Heart right ventricle (tissue), 16 donors: Measurements from ENCODE around the gene TMEM200C. TPM values are rescaled to one million over a fixed set of nuclear protein-coding genes. Genes with fewer than 3 reads are reported as not detected.

Source experiments
- ATAC-seq, 8 donors: fragments of 200-7000 bp; cut with Tn5 transposase; one replicate each; pipeline ENCODE4 v1.9.1; 2020; ENCODE audit warnings: mild to moderate bottlenecking in 8 of 8, moderate library complexity in 8 of 8, moderate number of reproducible peaks in 1 of 8
- DNase-seq, 2 donors: peaks; one replicate each; pipeline ENCODE4 v3.0.0-alpha.2; 2020
- H3K27ac ChIP-seq, 10 donors: fragments of 200-600 bp; sonication (generic) in 2 of 10; one replicate each; pipeline versions ENCODE4 v1.5.0 to v1.8.0; 2020 to 2022; ENCODE audit warnings: mild to moderate bottlenecking in 3 of 10
- H3K27me3 ChIP-seq, 7 donors: fragments of 200-600 bp; one replicate each; pipeline ENCODE4 v1.8.0; 2021 to 2022; ENCODE audit warnings: mild to moderate bottlenecking in 2 of 7
- H3K36me3 ChIP-seq, 9 donors: fragments of 200-600 bp; sonication (generic) in 1 of 9; one replicate each; pipeline versions ENCODE4 v1.5.0 to v1.8.0; 2020 to 2022; ENCODE audit warnings: mild to moderate bottlenecking in 2 of 9
- H3K4me1 ChIP-seq, 9 donors: fragments of 200-600 bp; sonication (generic) in 1 of 9; one replicate each; pipeline versions ENCODE4 v1.5.0 to v1.8.0; 2020 to 2022; ENCODE audit warnings: mild to moderate bottlenecking in 4 of 9
- H3K4me3 ChIP-seq, 10 donors: fragments of 200-600 bp; sonication (generic) in 2 of 10; one replicate each; pipeline versions ENCODE4 v1.5.0 to v1.8.0; 2020 to 2022; ENCODE audit warnings: mild to moderate bottlenecking in 7 of 10, moderate library complexity in 2 of 10
- H3K9me3 ChIP-seq, 11 donors: fragments of 200-600 bp in 10 of 11; sonication (generic) in 2 of 11; one replicate each; pipeline versions ENCODE4 v1.5.0 to v1.8.0; 2013 to 2022; ENCODE audit warnings: mild to moderate bottlenecking in 2 of 11, control low read depth in 1 of 11, moderate library complexity in 1 of 11
- WGBS, 2 donors: extraction: QIAGEN DNeasy Blood & Tissue Kit; methylation state at CpG; one replicate each; pipeline ENCODE4 v1.1.7; 2013; ENCODE audit warnings: inconsistent platforms in 1 of 2; 5-methylcytosine and 5-hydroxymethylcytosine counted together
- intact Hi-C, 10 donors: fragments of 100-400 bp; cut with DNase I; formaldehyde crosslinking; loops; one replicate each; pipeline versions ENCODE4 v1.11.1 to v1.14.2; 2022
- polyA plus RNA-seq, 2 donors: library from polyadenylated mRNA; stranded (reverse); fragments of 200-250 nt; gene quantifications; one replicate each; pipeline ENCODE4 v1.2.3, GENCODE V29; 2013
- total RNA-seq, 10 donors: library from RNA; stranded (reverse); fragmentation: NEBNext Ultra II Directional in 3 of 10; extraction: Animal tissue kit (Norgen Biotek cat#: 25700) in 3 of 10; gene quantifications; one replicate each; pipeline versions ENCODE4 v1.2.1 to v1.2.4, GENCODE V29; 2021 to 2023
- TF ChIP-seq, protein P1 (sequence below), 9 donors: fragments of 200-600 bp; sonication (generic) in 2 of 9; IDR thresholded peaks; one replicate each; pipeline versions ENCODE4 v1.5.0 to v1.8.0; 2021 to 2022; ENCODE audit warnings: antibody characterized with exemption in 9 of 9, mild to moderate bottlenecking in 5 of 9, moderate library complexity in 1 of 9
- donor health status: Arrhythmogenic right ventricular cardiomyopathy.
- donor health status: ischemic (EF 13 %, LVEDD 7.1; RV severe dilation, severe dysfunction).
- donor health status: healthy with polysubstance abuse.
- donor health status: DM: no; HTN: yes; CAD: no.
- donor health status: DM: no; HTN: no; CAD: no.
- donor health status: ischemic (EF 25% LVEDD 6.9; RV normal size, moderate dysfunction).
- donor health status: ischemic (EF 25% LVEDD 5.7; RV mildly dilated, moderate dysfunction).
- donor health status: healthy.
- donor health status: DM: yes; HTN: yes; CAD: no.
- donor health status: Ischemic cardiomyopathy.
- donor health status: ischemic (EF 35%, LVEDD 5.7; RV mildly dilated, moderate dysfunction).
- donor health status: nonischemic (EF 11% LVEDD 7.7; RV severe dilation, severe dysfunction).
- donor health status: DM: yes; HTN: yes; CAD: no.
- donor health status: PGD.
- donor health status: ischemic (EF 29% LVEDD 5.4; RV normal size, mild dysfunction).
- donor health status: nonischemic (EF 23%, LVEDD 6.1; RV moderate dilation, normal function).

TMEM200C gene
- total and polyA plus RNA-seq, 12 donors, result 0.04 to 1.7 (median 0.33) TPM

DNA sequence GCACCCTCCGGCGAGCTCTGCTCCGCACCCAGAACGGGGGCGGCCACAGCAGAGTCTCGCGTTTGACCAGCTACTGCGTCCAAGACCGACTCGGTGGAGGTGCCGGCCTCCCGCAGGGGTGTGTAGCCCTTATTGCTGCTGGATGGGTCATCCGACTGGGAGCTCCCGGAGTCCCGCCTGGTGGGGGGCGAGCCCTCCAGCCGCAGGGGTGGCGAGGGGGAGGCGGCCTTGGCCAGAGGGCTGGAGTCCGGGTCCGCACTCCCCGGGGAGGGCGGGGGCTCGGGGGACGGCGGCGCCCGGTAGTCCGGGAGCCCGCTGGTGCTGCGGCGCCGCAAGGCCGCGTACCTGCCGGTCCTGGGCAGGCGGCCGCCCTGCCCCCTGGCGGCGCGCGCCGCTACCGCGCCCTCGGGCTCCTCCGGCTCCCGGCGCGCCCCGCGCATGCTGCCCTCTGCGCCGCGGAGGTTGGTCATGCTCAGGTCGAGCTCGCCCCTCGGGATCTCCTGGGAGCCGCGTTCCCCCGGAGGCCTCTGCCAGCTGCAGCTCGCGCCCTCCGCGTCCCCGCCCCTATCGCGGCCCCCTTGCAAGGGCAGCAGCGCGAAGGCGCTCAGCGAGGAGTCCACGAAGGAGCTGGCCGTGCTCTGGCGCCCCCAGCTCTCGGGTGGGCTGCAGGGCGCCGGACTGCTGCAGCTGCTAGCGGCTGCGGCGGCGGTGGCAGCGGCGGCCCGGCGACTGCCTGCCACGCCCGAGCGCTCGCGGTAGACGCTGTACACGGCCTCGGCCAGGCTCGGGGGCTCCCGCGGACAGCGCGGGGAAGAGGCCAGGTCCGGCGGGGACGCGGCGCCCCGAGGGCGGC, 4.8 kb downstream of the TMEM200C start:
- H3K27me3 ChIP-seq, result peaks cover 20 to 96% (median 59%) of the 10 kb centered on the region in 7 donors
- ATAC-seq (peak; percentile 68 to 94 (median 82)), DNase-seq (peak in 1 of 2 donors; percentile 46)
- peaks cover 0 to 18% (median 7%) of the 10 kb centered on the region in 9 donors for H3K4me1 ChIP-seq
- peak overlapping the region in 1 of 10 donors; percentile 1 for H3K27ac ChIP-seq
- no peaks in the 10 kb centered on the region for H3K9me3 ChIP-seq
- WGBS, 2 donors, result 2 to 3% methylated on average over 84 to 105 of the region's 106 CpGs
- TF ChIP-seq, protein P1, sequence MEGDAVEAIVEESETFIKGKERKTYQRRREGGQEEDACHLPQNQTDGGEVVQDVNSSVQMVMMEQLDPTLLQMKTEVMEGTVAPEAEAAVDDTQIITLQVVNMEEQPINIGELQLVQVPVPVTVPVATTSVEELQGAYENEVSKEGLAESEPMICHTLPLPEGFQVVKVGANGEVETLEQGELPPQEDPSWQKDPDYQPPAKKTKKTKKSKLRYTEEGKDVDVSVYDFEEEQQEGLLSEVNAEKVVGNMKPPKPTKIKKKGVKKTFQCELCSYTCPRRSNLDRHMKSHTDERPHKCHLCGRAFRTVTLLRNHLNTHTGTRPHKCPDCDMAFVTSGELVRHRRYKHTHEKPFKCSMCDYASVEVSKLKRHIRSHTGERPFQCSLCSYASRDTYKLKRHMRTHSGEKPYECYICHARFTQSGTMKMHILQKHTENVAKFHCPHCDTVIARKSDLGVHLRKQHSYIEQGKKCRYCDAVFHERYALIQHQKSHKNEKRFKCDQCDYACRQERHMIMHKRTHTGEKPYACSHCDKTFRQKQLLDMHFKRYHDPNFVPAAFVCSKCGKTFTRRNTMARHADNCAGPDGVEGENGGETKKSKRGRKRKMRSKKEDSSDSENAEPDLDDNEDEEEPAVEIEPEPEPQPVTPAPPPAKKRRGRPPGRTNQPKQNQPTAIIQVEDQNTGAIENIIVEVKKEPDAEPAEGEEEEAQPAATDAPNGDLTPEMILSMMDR (IDR thresholded peaks at IDR 0.05), result peak; percentile 37 to 82 (median 63)
- H3K4me3 ChIP-seq, result peak overlapping the region; percentile 28 to 69 (median 49)
- H3K36me3 ChIP-seq, result no peaks in the 10 kb centered on the region
- intact Hi-C loops, result loop anchor here in 4 of 10 donors (5.0 to 10.0 kb wide), 4 partner anchors 232 to 884 kb away; no protein-coding TSS in a partner anchor

DNA sequence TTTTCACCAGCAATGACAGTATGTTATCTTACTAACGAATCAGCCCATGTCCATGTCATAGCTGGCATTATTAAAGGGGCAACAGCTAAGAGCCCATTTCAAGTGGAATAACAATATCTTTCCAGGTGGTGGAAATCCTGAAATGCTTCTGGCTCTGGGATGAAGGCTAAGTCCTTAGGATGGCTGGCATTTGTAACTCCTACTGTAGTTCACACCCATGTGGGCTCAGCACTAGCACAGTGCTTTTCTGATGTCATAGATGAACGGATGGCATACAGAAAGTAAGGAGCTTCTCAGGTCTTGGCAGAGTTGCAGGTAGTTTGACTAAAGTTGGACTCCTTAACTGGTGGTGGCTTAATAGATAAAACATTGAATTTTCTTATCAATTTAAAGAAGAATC, 10.0 kb downstream of the TMEM200C start:
- Histone ChIP-seq H3K27me3 (peaks cover 0 to 70% (median 15%) of the 10 kb centered on the region in 7 donors), H3K4me3 (no peak overlapping the region), H3K9me3 (no peaks in the 10 kb centered on the region), H3K27ac (no peak overlapping the region), H3K4me1 (peaks cover 0 to 6% (median 0%) of the 10 kb centered on the region in 9 donors), H3K36me3 (no peaks in the 10 kb centered on the region)
- intact Hi-C loops, result loop anchor here in 3 of 10 donors (10.0 kb wide), 3 partner anchors 329 to 519 kb away; no protein-coding TSS in a partner anchor
- ATAC-seq (no peak), DNase-seq (no peak)
- TF ChIP-seq, protein P1 (IDR thresholded peaks at IDR 0.05), result no peak
- WGBS, 2 donors, result 63 to 83% methylated on average over 2 of the region's 2 CpGs

DNA sequence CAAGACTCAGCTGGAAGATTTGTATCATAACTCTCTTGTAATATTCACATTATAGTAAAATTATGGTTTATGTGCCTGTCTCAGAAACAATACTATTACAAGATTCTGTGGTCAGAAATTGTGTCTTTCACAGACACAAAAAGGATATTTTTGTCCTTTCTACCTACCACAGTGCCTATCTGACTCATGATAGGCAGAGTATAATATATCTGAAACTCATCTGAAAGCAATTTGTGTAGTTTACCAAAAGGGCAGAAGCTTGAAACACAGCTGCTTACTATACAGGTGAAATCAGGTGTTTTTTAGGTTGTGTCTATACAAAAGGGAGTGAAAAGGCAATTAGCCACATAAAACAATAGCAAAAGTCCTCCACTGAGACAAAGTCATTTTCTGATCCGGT, 10.9 kb downstream of the TMEM200C start:
- no peaks in the 10 kb centered on the region for H3K36me3 ChIP-seq
- H3K9me3 ChIP-seq, result no peaks in the 10 kb centered on the region
- no peak overlapping the region for H3K4me3 ChIP-seq
- ATAC-seq (no peak), DNase-seq (no peak)
- WGBS, 2 donors, result 85% methylated on average over 1 of the region's 1 CpG
- no peaks in the 10 kb centered on the region for H3K4me1 ChIP-seq
- TF ChIP-seq, protein P1 (IDR thresholded peaks at IDR 0.05), result no peak
- intact Hi-C loops, result loop anchor here in 5 of 10 donors (5.0 to 10.0 kb wide), 6 partner anchors 330 to 1003 kb away; no protein-coding TSS in a partner anchor
- H3K27ac ChIP-seq, result no peak overlapping the region
- peaks cover 0 to 60% (median 15%) of the 10 kb centered on the region in 7 donors for H3K27me3 ChIP-seq

DNA sequence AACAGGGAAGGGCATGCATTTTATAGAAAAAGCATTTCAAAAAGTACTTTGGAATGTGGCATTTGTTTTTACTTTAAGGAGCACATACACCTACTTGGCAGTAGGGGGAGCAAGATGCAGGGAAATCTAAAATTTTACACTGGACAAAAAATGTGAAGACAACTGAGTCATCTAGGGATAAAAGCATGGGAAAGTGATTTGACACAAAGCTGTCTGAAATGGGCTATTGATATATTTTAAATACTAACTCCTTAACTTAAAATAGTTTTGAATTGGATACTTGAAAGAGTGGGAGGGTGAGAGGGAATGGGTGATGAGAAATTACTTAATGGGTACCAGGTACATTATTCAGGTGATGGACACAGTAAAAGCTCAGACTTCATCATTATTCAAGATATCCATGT, 15.8 kb downstream of the TMEM200C start:
- H3K9me3 ChIP-seq, result no peaks in the 10 kb centered on the region
- H3K36me3 ChIP-seq, result no peaks in the 10 kb centered on the region
- no peak for DNase-seq
- TF ChIP-seq, protein P1 (IDR thresholded peaks at IDR 0.05), result peak; percentile 70 to 89 (median 81)
- intact Hi-C loops, result loop anchor here in 8 of 10 donors (2.0 to 10.0 kb wide), 11 partner anchors 338 to 1295 kb away; no protein-coding TSS in a partner anchor
- no peaks in the 10 kb centered on the region for H3K4me1 ChIP-seq
- no peak overlapping the region for H3K27ac ChIP-seq
- H3K4me3 ChIP-seq, result no peak overlapping the region
- peak in 1 of 8 donors; percentile 37 for ATAC-seq
- H3K27me3 ChIP-seq, result peaks cover 0 to 47% (median 24%) of the 10 kb centered on the region in 7 donors
